HCT116 (cell line): Measurements from ENCODE around the gene RAMAC.

Experiments
- EZH2 ChIP-seq: fragments of 200-600 bp; sonication (generic); IDR thresholded peaks from 2 replicates; pipeline ENCODE4 v1.6.1; 2017; ENCODE audit warnings: antibody characterized with exemption, mixed run types
- YY1 ChIP-seq: IDR thresholded peaks from 2 replicates; pipeline ENCODE4 v1.6.1; 2011; ENCODE audit warnings: low read length, low read depth, moderate library complexity, mild to moderate bottlenecking; ENCODE audit not compliant: insufficient replicate concordance; ENCODE audit errors: extremely low read depth
- TF ChIP-seq, protein P1 (sequence below), 3 experiments: fragments of 200-600 bp in 1 of 3; sonication (generic) in 1 of 3; IDR thresholded peaks in 2 of 3; conservative IDR thresholded peaks in 1 of 3; 2 replicates each; pipeline ENCODE4 v1.5.1; 2012 to 2017; ENCODE audit warnings: low read depth in 2 of 3, low read length in 2 of 3, antibody characterized with exemption in 1 of 3, borderline replicate concordance in 1 of 3, control low read depth in 1 of 3, mild to moderate bottlenecking in 1 of 3, mixed read lengths in 1 of 3, mixed run types in 1 of 3, moderate library complexity in 1 of 3; ENCODE audit not compliant: insufficient read depth in 1 of 3

- TF ChIP-seq EZH2 (no peak), YY1 (no peak)
- TF ChIP-seq, protein P1, sequence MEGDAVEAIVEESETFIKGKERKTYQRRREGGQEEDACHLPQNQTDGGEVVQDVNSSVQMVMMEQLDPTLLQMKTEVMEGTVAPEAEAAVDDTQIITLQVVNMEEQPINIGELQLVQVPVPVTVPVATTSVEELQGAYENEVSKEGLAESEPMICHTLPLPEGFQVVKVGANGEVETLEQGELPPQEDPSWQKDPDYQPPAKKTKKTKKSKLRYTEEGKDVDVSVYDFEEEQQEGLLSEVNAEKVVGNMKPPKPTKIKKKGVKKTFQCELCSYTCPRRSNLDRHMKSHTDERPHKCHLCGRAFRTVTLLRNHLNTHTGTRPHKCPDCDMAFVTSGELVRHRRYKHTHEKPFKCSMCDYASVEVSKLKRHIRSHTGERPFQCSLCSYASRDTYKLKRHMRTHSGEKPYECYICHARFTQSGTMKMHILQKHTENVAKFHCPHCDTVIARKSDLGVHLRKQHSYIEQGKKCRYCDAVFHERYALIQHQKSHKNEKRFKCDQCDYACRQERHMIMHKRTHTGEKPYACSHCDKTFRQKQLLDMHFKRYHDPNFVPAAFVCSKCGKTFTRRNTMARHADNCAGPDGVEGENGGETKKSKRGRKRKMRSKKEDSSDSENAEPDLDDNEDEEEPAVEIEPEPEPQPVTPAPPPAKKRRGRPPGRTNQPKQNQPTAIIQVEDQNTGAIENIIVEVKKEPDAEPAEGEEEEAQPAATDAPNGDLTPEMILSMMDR (IDR thresholded peaks at IDR 0.05 in 2 of 3, conservative IDR thresholded peaks at IDR 0.05 in 1 of 3; ENCODE audit: borderline replicate concordance in 1 of 3, insufficient read depth in 1 of 3, low read depth in 2 of 3, low read length in 2 of 3), result no peak
Observed at GRCh38 chr15:82999426-82999825, 13.4 kb downstream of the RAMAC start.
